ENCODE measurements around the gene EEFSEC. TPM values are rescaled to one million over a fixed set of nuclear protein-coding genes. Genes with fewer than 3 reads are reported as not detected.
A peak's percentile ranks its signal among the peaks of the same experiment; 100 is the strongest.

Gene EEFSEC
- total RNA-seq, 2 donors from 2014 or later, result 15.7 to 18.0 TPM

- H3K4me3 ChIP-seq, result no peak overlapping the region
- H3K36me3 ChIP-seq, result no peaks in the 10 kb centered on the region
- no peaks in the 10 kb centered on the region for H3K9me3 ChIP-seq
- TF ChIP-seq, protein P1, sequence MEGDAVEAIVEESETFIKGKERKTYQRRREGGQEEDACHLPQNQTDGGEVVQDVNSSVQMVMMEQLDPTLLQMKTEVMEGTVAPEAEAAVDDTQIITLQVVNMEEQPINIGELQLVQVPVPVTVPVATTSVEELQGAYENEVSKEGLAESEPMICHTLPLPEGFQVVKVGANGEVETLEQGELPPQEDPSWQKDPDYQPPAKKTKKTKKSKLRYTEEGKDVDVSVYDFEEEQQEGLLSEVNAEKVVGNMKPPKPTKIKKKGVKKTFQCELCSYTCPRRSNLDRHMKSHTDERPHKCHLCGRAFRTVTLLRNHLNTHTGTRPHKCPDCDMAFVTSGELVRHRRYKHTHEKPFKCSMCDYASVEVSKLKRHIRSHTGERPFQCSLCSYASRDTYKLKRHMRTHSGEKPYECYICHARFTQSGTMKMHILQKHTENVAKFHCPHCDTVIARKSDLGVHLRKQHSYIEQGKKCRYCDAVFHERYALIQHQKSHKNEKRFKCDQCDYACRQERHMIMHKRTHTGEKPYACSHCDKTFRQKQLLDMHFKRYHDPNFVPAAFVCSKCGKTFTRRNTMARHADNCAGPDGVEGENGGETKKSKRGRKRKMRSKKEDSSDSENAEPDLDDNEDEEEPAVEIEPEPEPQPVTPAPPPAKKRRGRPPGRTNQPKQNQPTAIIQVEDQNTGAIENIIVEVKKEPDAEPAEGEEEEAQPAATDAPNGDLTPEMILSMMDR (IDR thresholded peaks at IDR 0.05), result no peak
- peak overlapping the region; percentile 32 to 51 for H3K27ac ChIP-seq
- no peak for DNase-seq (ENCODE audit: low spot score)
- no peaks in the 10 kb centered on the region for H3K27me3 ChIP-seq
- H3K4me1 ChIP-seq, result peaks cover 0 to 76% of the 10 kb centered on the region in 2 donors
Observed at GRCh38 chr3:128366652-128367051, 213.4 kb downstream of the EEFSEC start.

DNA sequence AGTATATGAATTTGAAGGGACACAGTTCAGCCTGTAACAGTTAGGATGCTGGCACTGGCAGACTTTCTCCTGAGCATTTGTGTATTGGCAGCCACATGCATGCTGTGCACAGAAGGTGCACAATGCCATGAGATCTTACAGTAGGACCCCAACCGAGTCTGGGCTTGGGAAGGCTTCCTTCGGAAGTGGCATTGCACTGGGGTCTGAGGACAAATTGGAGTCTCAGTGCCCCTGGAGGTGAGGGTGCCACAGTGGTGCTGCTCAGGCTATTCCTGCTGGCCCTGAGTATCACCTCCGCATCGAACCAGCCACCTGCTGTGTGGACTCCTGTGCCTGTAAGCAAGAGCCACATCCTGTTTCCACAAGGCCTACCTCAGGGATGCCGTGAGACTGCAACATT is 213.9 kb downstream of the EEFSEC start:
- Histone ChIP-seq H3K4me1 (peaks cover 0 to 71% of the 10 kb centered on the region in 2 donors), H3K9me3 (no peaks in the 10 kb centered on the region), H3K36me3 (no peaks in the 10 kb centered on the region), H3K27ac (peak overlapping the region; percentile 75 to 76), H3K27me3 (no peaks in the 10 kb centered on the region), H3K4me3 (no peak overlapping the region)
- TF ChIP-seq, protein P1 (IDR thresholded peaks at IDR 0.05), result no peak
- no peak for DNase-seq (ENCODE audit: low spot score)

GRCh38 chr3:128367761-128368160 is 214.5 kb downstream of the EEFSEC start:
- no peaks in the 10 kb centered on the region for H3K9me3 ChIP-seq
- DNase-seq (ENCODE audit: low spot score), result no peak
- H3K36me3 ChIP-seq, result no peaks in the 10 kb centered on the region
- no peak overlapping the region for H3K4me3 ChIP-seq
- TF ChIP-seq, protein P1 (IDR thresholded peaks at IDR 0.05), result no peak
- H3K27me3 ChIP-seq, result no peaks in the 10 kb centered on the region
- H3K27ac ChIP-seq, result peak overlapping the region; percentile 75 to 76
- peaks cover 0 to 66% of the 10 kb centered on the region in 2 donors for H3K4me1 ChIP-seq

DNA sequence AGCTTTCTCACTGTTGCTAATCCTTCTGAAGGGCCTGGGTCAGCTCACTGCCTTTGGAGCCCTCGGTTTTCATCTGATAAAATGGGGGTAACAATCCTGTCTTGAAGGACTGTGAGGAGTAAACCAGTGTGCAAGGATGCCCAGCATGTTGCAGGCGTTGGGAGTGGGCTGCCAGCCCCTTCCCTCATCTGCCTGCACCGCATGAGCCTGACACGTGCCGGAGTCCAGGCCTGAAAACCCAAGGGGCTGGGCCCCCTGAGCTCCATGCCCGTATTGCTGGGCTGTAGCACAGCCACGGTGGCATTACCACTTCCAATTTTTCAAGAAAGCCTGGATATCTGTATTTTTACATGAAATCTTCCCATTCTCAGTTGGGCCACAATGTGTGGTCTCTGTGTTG is 215.3 kb downstream of the EEFSEC start:
- H3K4me1 ChIP-seq, result peaks cover 0 to 66% of the 10 kb centered on the region in 2 donors
- DNase-seq (ENCODE audit: low spot score), result no peak
- TF ChIP-seq, protein P1 (IDR thresholded peaks at IDR 0.05), result no peak
- H3K36me3 ChIP-seq, result no peaks in the 10 kb centered on the region
- H3K27me3 ChIP-seq, result no peaks in the 10 kb centered on the region
- no peaks in the 10 kb centered on the region for H3K9me3 ChIP-seq
- peak overlapping the region; percentile 75 to 76 for H3K27ac ChIP-seq
- no peak overlapping the region for H3K4me3 ChIP-seq

GRCh38 chr3:128369121-128369703 is 215.9 kb downstream of the EEFSEC start:
- no peak overlapping the region for H3K4me3 ChIP-seq
- no peaks in the 10 kb centered on the region for H3K9me3 ChIP-seq
- H3K36me3 ChIP-seq, result no peaks in the 10 kb centered on the region
- DNase-seq (ENCODE audit: low spot score), result no peak
- no peaks in the 10 kb centered on the region for H3K27me3 ChIP-seq
- H3K27ac ChIP-seq, result peak overlapping the region; percentile 75 to 76
- TF ChIP-seq, protein P1 (IDR thresholded peaks at IDR 0.05), result no peak
- peaks cover 0 to 65% of the 10 kb centered on the region in 2 donors for H3K4me1 ChIP-seq
